ENCODE measurements around the gene POM121C.

DNA sequence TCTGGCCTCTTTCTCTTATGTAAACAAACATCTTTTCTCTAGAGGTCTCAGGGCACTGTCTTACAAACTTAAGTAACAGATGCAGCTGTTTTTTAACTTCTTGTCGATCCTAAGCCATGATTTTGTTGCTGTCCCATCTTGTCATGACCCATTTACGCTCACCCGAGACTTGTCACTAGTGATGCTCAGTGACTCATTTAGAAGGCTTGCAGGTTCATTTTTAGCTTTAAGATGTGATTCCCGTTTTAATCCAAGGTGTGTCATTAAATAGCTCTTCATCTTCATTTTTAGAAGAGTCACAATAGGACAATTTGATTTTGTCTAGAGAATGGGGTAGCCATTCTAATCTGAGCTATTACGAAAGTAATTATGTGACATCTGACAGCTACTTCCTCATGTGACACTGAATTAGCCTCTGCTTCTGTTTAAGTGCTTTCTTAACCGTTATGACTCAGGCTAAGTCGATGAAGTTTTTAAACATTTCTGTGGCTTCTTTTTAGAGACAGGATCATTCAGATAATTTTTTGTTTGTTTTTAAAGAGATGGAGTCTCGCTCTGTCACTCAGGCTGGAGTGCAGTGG lies 48.7 kb upstream of the POM121C start:
- TF ChIP-seq POLR2A (IDR thresholded peaks at IDR 0.05), result no peak
- TF ChIP-seq, protein P1, sequence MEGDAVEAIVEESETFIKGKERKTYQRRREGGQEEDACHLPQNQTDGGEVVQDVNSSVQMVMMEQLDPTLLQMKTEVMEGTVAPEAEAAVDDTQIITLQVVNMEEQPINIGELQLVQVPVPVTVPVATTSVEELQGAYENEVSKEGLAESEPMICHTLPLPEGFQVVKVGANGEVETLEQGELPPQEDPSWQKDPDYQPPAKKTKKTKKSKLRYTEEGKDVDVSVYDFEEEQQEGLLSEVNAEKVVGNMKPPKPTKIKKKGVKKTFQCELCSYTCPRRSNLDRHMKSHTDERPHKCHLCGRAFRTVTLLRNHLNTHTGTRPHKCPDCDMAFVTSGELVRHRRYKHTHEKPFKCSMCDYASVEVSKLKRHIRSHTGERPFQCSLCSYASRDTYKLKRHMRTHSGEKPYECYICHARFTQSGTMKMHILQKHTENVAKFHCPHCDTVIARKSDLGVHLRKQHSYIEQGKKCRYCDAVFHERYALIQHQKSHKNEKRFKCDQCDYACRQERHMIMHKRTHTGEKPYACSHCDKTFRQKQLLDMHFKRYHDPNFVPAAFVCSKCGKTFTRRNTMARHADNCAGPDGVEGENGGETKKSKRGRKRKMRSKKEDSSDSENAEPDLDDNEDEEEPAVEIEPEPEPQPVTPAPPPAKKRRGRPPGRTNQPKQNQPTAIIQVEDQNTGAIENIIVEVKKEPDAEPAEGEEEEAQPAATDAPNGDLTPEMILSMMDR (IDR thresholded peaks at IDR 0.05), result no peak

Measured in lower leg skin (tissue), 3 donors.